IPS-11a (cell line): Measurements from ENCODE around the gene HELZ2.
"Not testable (repeated sequence)": the region's sequence is repeated elsewhere in the genome, so short reads cannot be mapped to it uniquely, and the experiment has no call there.

Source experiments
- H3K4me3 ChIP-seq: one replicate; pipeline ENCODE4 v1.5.1; 2013; ENCODE audit warnings: low read depth, low read length, control low read depth

The HELZ2 gene

GRCh38 chr20:63579017-63579694 is 5.1 kb upstream of the HELZ2 start:
- no peak overlapping the region for H3K4me3 ChIP-seq

DNA sequence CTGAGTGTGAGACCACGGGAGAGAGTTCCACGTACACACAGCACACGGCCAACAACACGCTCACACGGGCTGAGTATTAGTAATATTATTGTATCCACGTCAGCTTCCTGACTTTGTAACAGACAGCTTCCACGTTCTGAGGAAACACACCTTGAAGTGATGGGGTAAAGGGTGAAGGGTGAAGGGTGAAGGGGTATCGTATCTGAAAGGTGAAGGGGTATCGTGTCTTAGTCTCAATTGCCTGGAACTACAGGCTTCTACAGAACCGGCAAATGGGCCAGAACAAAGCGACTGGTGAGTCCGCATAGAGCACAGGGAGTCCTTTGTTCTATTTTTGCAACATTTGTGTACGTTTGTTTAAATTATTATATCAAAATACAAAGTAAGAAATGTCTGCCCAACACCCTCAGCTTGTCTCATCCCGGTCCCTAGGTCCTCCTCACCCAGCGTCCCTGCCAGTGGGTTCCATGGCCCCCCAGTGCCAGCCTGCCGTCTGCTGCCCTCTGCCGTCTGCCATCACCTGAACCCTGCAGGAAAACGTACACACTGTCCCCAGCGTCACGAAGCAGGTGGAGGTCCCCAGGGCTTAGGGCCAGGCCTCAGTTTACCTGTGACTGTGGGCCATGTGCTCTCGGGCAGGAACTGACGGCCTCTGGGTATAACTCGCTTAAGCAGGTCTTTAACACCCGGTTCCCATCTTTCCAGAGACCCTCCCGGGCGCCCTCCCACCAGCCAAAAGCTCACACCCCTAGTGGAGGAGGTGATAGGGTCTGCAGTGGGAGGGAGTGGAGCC is 4.4 kb upstream of the HELZ2 start:
- H3K4me3 ChIP-seq = no peak overlapping the region

GRCh38 chr20:63577317-63577894 is 3.4 kb upstream of the HELZ2 start:
- no peak overlapping the region for H3K4me3 ChIP-seq

- no peak overlapping the region for H3K4me3 ChIP-seq
Measured at GRCh38 chr20:63576311-63576710, 2.3 kb upstream of the HELZ2 start.

DNA sequence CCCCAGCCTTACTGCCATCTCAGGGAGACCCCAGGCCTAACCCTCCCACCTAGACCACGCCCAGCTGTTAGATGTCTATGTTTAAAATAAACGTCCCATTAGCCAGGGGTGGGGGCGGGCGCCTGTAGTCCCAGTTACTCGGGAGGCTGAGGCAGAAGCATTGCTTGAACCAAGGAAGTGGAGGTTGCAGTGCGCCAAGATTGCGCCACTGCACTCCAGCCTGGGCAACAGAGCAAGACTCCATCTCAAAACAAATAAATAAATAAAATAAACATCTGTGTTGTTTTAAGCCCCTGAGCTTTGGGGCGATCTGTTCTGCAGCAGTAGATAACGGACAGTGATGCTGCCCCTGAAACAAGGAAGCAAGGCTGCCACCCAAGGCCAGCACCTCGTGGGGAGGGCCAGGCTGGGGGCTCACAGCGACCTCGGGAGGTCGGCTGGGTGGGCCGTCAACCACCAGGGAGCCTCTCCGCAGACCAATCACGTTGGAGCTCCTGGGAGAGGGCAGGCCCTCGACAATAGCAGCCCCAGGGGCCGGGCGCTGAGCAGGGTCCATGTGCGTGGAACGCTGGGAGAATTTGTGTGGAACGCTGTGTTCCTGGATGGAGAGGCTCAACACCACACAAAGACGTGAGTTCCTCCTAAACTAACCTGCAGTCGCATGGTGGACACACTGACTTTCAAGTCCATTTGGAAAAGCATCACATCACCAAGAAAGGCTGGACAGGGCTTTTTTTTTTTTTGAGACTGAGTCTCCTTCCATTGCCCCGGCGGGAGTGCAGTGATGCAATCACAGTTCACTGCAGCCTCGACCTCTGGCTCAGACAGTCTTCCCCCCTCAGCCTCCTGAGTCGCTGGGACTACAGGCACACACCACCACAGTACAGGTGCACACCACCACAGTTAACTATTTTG is 1.0 kb upstream of the HELZ2 start:
- no peak overlapping the region for H3K4me3 ChIP-seq

DNA sequence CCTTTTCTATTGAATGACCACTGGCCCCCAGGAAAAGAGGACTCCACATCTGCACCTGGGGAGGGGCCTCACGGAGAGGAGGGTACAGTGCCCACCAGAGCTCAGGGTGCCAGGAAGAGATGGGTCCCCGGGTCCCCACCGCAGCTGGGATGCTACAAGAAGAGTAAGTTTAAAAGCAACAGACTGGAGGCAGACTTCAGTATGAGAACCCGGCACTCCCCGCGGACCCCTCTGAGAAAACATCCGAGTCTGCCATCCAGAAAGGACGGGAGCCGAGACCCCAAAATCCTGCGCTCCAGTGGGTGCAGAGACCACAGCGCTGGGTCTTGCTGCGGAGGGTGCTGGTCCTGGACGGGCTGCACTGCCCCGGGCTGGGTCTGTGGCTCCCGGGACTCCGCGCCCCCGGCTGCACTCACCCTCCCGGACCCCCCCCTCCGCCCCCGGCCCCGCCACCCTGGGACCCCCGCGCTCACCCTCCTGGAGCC is 350 bp downstream of the HELZ2 start:
- peak overlapping the region; percentile 54 for H3K4me3 ChIP-seq

GRCh38 chr20:63572788-63573646 is 1.0 kb downstream of the HELZ2 start:
- peak overlapping the region; percentile 54 for H3K4me3 ChIP-seq

GRCh38 chr20:63572071-63572787 is 1.8 kb downstream of the HELZ2 start:
- no peak overlapping the region for H3K4me3 ChIP-seq

GRCh38 chr20:63571087-63571478 is 3.0 kb downstream of the HELZ2 start:
- H3K4me3 ChIP-seq = not testable (repeated sequence)

DNA sequence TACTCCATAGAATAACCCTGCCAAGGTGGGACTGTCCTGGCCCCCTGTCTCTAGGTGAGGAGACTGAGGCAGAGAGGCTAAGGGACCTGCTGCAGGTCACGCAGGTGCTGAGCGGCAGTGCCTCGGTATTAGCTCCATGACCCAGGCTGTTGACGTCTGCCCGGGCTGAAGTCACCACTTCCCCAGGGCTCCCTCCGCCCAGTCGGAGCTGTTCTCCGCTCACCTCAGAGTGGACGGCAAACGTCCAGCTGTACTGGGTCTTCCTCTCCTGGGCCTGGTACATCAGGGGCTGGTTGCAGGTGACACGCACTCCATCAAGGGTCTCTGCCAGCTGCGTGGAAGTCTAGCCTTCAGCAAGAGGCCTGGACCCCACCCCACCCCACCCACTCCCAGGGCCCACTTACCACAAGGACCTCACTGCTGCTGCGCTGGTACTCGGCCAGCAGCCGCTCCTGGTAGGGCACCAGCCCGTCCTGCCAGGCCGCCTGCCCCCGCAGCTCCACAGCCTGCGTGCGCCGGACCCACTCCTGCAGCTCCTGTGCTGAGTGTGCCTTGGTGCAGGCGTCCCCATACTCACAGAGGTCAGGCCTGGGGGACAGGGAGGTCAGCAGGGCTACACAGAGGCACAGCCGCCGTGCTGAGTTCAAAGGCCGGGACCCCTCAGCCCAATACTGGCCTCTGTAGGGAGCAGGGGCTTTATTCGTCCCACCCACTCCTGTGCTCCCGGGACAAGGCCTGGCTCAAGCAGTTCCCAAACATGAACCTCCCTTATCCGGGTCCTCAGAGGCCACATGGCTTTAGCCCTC is 3.6 kb downstream of the HELZ2 start:
- H3K4me3 ChIP-seq = no peak overlapping the region

DNA sequence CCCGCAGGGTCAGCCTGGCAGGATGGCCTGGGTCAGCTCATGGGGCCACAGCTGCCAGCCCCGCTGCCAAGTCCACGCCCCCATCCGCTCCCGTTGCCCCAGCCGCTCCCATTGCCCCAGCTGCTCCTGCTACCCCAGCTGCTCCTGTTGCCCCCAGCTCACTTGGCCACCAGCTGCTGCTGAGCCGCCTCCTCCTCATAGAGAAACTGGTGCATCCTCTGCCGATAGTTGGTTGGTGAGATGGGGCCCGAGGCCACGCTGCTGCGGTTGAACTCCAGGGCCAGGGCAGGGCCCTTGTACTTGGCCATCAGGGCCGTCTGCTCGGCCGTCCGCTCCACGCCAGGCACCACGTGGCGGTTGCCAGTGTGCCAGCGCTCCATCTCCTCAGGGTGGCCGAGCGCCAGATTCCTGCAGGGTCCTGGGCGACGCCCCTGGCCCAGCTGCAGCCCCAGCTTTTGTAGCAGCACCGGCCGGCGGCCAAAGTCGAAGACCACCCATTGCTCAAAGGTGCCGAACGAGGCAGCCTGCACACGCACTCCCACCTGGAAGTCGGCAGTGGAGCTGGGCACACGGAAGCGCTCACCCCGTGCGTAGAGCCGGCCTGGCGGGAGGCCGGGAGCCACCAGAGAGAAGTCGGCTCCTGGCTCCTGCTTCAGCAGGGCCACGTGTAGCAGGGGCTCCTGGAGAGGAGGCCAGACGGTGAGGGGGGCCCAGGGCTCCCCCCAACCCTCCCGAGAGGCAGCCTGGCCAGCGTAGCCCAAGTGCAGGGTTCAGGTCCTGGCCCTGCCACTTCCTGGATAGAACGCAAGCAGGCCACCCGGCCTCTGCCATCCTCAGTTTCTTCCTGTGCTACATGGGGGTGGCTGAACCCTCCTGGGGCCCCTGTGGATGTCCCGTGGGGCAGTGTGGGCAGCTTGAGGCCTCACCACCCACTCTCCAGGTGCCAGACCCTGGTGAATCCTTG is 4.8 kb downstream of the HELZ2 start:
- H3K4me3 ChIP-seq = no peak overlapping the region

GRCh38 chr20:63568170-63568981 is 5.7 kb downstream of the HELZ2 start:
- H3K4me3 ChIP-seq = no peak overlapping the region

DNA sequence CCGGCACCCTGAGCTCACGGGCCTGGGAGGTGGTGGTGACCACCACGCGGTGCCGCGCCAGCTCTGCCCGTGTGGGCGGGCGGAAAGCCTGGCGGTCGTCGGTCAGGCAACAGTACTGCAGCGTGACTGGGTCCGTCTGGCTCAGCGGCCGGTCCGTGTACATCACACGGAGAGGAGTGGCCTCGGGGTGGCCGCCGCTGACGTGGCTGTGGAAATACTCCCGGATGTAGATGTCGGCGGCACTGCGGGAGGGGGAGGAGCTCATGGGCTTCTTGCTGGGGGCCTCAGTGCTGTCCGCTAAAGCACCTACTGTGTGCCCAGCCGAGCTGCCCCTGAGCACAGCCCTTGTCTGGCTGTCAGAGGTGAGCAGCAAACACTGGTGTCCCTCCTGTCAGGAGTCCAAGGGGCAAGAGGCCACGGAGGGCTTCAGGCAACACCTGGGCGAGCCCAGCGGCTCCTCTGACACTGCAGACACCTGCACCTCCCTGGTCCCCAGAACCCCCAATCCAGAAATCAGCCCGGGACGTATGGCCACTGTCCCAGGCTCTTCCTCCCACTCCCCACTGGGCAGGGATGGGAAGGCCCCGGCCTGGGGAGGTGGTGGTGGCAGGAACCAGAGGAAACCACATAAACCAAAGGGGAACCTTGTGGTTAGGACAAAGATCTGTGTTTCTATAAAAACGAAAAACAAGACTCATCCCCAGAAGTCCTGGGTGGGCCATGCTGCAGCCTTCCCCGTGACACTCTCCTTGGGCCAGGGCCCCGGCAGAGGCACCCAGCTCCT is 6.5 kb downstream of the HELZ2 start:
- H3K4me3 ChIP-seq = no peak overlapping the region

DNA sequence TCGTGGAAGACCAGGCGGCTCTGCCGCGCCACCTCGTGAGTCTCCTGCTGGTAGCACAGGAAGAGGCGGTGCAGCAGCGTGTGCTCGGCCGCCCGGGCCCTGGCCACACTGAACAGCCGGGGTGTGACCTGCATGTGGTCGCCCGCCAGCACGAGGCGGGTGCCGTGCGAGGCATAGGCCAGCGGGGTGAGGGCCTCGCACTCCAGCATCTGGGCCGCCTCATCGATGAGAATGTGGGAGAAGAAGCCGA is 7.0 kb downstream of the HELZ2 start:
- H3K4me3 ChIP-seq = no peak overlapping the region

DNA sequence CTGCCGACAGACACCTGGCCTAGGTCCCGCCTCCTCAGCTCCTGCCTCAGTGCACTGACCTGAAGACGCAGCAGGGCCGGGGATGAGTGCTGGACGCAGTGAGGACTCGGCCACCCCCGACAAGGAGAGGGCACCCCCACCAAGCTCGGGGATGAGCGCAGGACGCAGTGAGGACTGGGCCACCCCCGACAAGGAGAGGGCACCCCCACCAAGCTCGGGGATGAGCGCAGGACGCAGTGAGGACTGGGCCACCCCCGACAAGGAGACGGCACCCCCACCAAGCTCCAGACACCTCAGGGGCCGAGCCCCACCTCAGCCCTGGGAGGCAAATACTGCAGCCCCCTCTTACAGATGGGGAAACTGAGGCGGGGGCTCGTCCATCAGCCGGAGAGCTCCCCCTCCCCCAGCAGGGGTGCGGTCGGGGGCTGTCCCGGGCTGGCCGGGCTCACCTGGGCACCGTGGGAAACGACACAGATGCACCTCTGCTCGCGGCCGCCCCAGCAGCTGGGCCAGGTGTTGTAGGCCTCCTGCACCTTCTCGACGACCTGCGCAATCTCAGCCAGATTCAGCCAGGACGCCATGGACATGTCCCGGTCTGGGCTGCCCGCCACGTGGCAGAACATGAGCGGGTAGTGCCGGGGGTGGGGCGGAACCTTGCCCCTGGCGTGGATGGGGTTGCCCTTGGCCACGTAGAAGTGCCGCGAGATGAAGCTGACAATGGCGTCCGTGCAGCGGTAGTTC is 7.5 kb downstream of the HELZ2 start:
- no peak overlapping the region for H3K4me3 ChIP-seq
